Astrocyte of the cerebellum (primary cell): ENCODE data around the gene FGFR3.

Experiments used
- DNase-seq: peaks from one replicate; pipeline ENCODE4 v3.0.0-alpha.2; 2011; ENCODE audit warnings: low read depth
- H3K4me3 ChIP-seq: 2 replicates; pipeline ENCODE4 v1.5.1; 2011; ENCODE audit warnings: mild to moderate bottlenecking, low read depth, low read length, moderate library complexity
- CTCF ChIP-seq: IDR thresholded peaks from 2 replicates; pipeline ENCODE4 v1.5.1; 2012; ENCODE audit warnings: low read length, low read depth, moderate library complexity, mild to moderate bottlenecking; ENCODE audit errors: missing control alignments
- in situ Hi-C: cut with HindIII; loops from 2 replicates; pipeline ENCODE4 v1.10.0; 2017; ENCODE audit warnings: low sequenced_read_pairs

Gene FGFR3

DNA sequence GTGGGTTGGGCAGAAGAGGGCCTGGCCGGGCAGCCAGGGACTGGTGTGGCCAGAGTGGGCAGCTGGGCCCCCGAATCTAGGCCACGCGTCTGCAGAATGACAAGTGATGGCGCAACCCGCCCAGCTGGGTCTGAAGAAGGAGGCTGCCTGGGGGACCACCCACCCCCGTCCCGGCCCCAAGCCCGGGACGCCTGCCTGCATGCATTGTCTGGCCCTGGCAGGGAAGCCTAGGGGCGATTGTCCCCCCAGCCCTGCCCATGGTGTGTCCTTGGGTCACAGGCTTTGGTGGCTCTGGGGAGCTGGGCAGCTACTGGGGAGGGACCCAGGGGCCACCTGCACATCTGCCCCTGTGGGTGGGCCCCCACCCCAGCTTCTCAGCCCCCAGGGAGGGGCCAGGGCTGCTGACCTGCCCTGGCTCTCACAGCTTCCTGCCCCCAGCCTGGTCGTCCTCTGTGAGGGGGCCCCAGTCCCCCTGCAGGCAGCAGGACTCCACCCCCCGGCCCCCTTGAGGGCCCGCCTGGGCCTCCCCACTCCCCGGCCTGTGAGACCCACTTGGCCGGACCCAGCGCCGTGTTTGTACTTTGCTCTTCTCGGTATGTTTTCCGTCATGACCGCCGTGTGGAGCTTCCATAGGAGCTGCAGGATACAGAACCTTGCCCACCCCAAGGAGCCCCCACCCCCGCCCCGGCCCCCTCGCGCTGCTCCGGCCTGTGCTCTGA lies 4.9 kb downstream of the FGFR3 start:
- in situ Hi-C loops = no loop called here
- DNase-seq = no peak
- H3K4me3 ChIP-seq = no peak overlapping the region
- TF ChIP-seq CTCF = no peak

DNA sequence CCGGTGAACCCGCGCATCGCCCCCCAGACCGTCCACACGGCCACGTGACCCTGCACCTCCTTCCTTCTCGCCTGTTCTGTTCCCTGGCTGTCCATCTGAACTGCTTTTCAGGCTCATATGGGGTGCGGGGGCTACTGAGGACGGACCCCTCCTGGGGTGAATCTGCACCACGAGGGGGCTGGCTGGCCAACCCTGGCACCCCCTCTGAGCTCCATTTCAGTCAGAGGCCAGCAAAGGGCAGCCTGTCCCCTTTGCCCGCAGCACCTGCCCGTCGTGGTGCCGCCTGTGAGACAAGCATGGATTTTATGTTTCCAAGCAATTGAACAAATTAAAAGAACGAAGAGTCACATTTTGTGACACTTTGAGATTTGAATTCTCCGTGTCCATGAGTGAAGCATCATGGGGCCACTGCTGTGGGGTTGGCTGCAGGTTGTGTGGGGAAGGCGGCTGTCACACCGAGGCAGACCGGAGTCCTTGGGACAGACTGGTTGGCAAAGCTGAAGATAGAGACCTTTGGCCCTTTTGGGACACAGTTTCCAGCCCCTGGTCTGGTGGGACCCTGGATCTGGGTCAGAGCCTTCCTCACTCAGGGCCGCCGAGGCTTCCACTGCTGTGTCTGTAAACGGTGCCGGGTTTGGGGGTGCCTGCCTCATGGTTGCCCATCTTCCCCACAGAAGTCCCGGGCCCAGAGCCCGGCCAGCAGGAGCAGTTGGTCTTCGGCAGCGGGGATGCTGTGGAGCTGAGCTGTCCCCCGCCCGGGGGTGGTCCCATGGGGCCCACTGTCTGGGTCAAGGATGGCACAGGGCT lies 5.7 kb downstream of the FGFR3 start:
- no peak for TF ChIP-seq CTCF
- no peak for DNase-seq
- in situ Hi-C loops = no loop called here
- H3K4me3 ChIP-seq = no peak overlapping the region

GRCh38 chr4:1799387-1800375 lies 6.6 kb downstream of the FGFR3 start:
- TF ChIP-seq CTCF = no peak
- H3K4me3 ChIP-seq = no peak overlapping the region
- DNase-seq = no peak
- in situ Hi-C loops = no loop called here

DNA sequence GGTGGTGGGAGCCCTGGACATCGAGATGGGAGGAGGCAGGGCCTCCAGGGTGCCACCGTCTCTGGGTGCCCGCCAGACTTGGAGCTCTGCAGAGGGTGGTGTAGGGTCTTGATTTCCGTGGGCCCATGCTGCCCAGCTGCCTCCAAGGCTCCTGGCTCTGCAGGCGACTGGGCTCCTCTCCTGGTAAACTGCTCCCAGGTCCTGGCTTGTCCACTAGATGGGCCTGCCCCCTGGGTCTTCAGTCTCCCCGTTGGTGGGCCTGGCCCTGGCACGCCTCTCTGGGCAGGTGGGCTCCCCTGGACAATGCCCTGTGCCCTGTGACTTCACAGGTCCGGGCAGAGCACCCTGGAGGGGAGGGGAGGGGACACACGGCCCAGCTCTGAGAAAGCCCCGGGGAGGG lies 7.7 kb downstream of the FGFR3 start:
- TF ChIP-seq CTCF = no peak
- H3K4me3 ChIP-seq = no peak overlapping the region
- in situ Hi-C loops = no loop called here
- no peak for DNase-seq

GRCh38 chr4:1801286-1801958 lies 8.3 kb downstream of the FGFR3 start:
- no peak overlapping the region for H3K4me3 ChIP-seq
- in situ Hi-C loops = no loop called here
- TF ChIP-seq CTCF = no peak
- no peak for DNase-seq
